Kidney epithelial cell (primary cell): ENCODE measurements around the gene EPHB2. TPM values are rescaled to one million over a fixed set of nuclear protein-coding genes. Genes with fewer than 3 reads are reported as not detected.

Experiments
- DNase-seq: peaks from one replicate; pipeline ENCODE4 v3.0.0-alpha.2; 2010; ENCODE audit warnings: low read depth
- H3K27me3 ChIP-seq: 2 replicates; pipeline ENCODE4 v1.6.0; 2011; ENCODE audit warnings: low read length; ENCODE audit not compliant: control insufficient read depth, insufficient read depth
- H3K36me3 ChIP-seq: 2 replicates; pipeline ENCODE4 v1.5.1; 2011; ENCODE audit warnings: low read length; ENCODE audit not compliant: control insufficient read depth, insufficient read depth
- H3K4me3 ChIP-seq: 2 replicates; pipeline ENCODE4 v1.5.1; 2011; ENCODE audit warnings: low read depth, mild to moderate bottlenecking, control low read depth, low read length
- total RNA-seq: library from RNA; depleted of rRNA; stranded (reverse); fragments of >200 nt; gene quantifications from 2 replicates; pipeline ENCODE4 v1.2.3, GENCODE V29; 2015
- TF ChIP-seq, protein P1 (sequence below): IDR thresholded peaks from 2 replicates; pipeline ENCODE4 v1.5.1; 2011; ENCODE audit warnings: mild to moderate bottlenecking, moderate library complexity, low read length, control low read depth, inconsistent platforms; ENCODE audit not compliant: insufficient read depth, poor library complexity, severe bottlenecking

Gene EPHB2
- total RNA-seq, 1 donor from 2014 or later = 111 TPM

DNA sequence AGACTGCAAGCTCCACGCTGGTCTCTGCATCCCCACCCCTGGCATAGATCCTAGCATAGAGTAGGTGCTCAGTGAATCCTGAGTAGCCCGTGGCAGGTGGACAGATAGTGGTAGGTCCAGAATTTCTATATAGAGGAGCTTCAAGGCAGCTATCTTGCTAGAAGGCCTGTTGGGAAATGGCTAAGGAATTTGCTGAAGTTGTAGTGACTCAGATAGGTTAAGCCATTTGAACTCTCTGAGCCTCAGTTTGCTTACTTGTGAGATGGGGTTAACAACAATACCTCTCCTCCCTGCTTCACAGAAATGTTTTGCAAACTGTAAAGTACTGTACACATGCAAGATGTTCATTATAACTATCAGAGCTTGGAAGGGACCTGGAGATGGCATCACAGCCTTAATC, 23.4 kb upstream of the EPHB2 start:
- TF ChIP-seq, protein P1, sequence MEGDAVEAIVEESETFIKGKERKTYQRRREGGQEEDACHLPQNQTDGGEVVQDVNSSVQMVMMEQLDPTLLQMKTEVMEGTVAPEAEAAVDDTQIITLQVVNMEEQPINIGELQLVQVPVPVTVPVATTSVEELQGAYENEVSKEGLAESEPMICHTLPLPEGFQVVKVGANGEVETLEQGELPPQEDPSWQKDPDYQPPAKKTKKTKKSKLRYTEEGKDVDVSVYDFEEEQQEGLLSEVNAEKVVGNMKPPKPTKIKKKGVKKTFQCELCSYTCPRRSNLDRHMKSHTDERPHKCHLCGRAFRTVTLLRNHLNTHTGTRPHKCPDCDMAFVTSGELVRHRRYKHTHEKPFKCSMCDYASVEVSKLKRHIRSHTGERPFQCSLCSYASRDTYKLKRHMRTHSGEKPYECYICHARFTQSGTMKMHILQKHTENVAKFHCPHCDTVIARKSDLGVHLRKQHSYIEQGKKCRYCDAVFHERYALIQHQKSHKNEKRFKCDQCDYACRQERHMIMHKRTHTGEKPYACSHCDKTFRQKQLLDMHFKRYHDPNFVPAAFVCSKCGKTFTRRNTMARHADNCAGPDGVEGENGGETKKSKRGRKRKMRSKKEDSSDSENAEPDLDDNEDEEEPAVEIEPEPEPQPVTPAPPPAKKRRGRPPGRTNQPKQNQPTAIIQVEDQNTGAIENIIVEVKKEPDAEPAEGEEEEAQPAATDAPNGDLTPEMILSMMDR = no peak
- Histone ChIP-seq H3K36me3 (no peaks in the 10 kb centered on the region), H3K27me3 (no peaks in the 10 kb centered on the region), H3K4me3 (no peak overlapping the region)
- no peak for DNase-seq

DNA sequence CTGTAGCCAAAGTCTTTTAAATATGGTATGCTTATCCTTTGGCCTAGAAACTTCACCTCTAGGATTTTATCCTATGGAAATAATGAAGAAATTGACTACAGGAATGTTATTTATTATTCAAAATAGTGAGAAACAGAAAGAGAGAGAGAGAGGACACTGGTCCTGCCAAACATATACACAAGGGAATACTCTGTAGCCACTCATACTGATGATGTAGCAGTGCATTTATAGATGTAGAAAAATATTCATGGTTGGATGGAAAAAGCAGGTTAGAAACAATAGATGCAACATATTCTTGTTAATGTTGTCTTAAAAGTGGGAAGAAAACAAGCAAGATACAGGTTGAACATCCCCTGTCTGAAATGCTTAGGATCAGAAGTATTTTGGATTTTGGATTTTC, 22.2 kb upstream of the EPHB2 start:
- no peaks in the 10 kb centered on the region for H3K36me3 ChIP-seq
- TF ChIP-seq, protein P1 = no peak
- no peak overlapping the region for H3K4me3 ChIP-seq
- H3K27me3 ChIP-seq = no peaks in the 10 kb centered on the region
- no peak for DNase-seq

DNA sequence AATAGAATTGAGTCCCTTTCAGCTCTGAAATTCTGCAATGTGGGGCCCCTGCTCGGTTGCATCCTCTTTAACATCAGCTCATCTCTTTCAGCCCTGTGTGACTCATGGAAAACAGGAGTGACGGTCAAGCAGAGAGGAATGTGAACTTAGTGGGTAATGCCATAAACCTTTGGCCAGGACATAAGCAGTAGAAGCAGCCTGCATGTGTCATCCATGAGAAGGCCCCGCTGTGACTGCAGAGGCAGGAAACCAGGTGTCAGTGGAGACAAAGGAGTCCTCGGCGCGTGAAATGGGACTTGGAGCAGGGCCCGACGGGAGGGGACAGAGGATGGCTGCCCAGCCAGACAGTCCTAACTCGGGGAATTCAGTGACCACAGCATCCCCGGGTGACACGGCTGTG, 21.1 kb upstream of the EPHB2 start:
- no peaks in the 10 kb centered on the region for H3K36me3 ChIP-seq
- no peak overlapping the region for H3K4me3 ChIP-seq
- TF ChIP-seq, protein P1 = peak; percentile 5
- DNase-seq = peak; percentile 99
- H3K27me3 ChIP-seq = no peaks in the 10 kb centered on the region

DNA sequence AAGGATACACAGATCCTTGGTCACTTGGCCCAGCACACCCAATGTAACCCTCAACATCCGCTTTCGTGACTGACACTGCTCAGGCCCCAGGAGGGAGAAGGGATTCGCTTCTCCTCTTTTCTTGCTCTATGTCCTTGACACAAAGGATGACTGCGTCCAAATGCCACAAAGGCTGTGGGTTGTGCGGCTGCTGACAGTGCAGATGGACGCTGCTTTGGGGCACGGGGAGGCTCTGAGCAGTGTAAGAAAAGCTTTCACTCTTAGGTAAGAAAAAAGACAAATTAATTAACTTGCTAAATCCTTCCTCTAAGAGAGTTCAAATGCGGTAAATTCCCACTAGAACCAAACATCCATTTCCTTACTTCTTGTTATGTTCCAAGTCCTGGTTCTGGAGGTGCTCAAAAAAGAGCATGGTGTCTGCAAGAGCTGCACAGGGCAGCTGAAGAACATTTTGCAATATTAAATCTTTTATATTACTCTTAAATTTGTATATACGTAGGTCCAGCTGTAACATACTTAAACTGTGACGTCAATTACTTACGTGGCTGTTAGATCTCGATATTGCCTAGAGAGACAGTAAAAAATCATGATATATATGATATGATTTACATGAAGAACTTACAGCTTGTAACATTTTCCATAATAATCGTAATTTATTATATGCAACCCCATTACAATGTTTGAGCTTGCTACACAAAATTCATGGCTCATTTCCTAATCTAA, 19.4 kb upstream of the EPHB2 start:
- Histone ChIP-seq H3K36me3 (no peaks in the 10 kb centered on the region), H3K27me3 (no peaks in the 10 kb centered on the region), H3K4me3 (no peak overlapping the region)
- TF ChIP-seq, protein P1 = no peak
- no peak for DNase-seq

DNA sequence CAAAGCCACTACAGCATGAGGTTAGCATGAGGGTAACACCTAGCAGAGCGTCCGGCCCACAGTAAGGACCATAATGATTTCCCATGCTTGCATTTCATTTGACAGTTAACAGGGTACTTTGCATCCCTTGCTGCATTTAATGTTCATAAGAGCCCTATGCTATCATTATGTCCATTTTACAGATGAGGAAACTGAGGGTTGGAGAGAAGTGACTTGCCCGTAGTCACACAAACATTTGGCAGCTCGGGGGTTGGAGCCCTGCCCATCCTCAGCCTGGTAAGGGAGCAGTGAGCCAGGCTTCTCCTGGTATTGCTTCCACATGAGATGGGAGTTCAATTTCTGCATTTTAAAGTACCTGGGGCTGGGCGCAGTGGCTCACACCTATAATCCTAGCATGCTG, 16.5 kb upstream of the EPHB2 start:
- TF ChIP-seq, protein P1 = no peak
- Histone ChIP-seq H3K27me3 (no peaks in the 10 kb centered on the region), H3K4me3 (no peak overlapping the region), H3K36me3 (no peaks in the 10 kb centered on the region)
- DNase-seq = no peak

DNA sequence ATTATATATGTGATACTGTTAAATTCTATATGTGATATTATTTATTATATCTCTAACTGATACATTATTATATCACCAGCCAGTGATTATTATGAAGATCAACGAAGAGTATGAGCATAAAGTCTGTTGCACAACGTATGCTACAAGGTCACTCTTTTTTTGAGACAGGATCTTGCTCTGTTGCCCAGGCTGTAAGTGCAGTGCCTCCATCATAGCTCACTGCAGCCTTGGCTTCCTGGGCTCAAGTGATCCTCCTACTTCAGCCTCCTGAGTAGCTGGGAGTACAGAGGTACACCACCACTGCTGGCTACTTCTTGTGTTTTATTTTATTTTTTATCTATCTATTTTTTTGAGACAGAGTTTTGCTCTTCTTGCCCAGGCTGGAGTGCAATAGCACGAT, 14.0 kb upstream of the EPHB2 start:
- no peaks in the 10 kb centered on the region for H3K36me3 ChIP-seq
- DNase-seq = no peak
- H3K27me3 ChIP-seq = no peaks in the 10 kb centered on the region
- H3K4me3 ChIP-seq = no peak overlapping the region
- TF ChIP-seq, protein P1 = no peak
